SK-N-SH (cell line): ENCODE measurements around the gene WDR27. TPM values are rescaled to one million over a fixed set of nuclear protein-coding genes. Genes with fewer than 3 reads are reported as not detected.

Experiments used
- CTCF ChIA-PET: fragments of 300-600, 350-600 bp; formaldehyde crosslinking; extraction: SDS; loops from one replicate; lab custom pipeline; 2021; lab: Yijun Ruan, JAX
- POLR2A ChIA-PET: fragments of 350-600 bp; sonication (Branson Sonifier 250); formaldehyde crosslinking; extraction: SDS; loops from one replicate; lab custom pipeline; 2020; ENCODE audit warnings: antibody characterized with exemption, inconsistent platforms; lab: Yijun Ruan, JAX
- DNase-seq: peaks from one replicate; pipeline ENCODE4 v3.0.0; 2012
- H2AFZ ChIP-seq: fragments of 200-600 bp; sonication (generic); 2 replicates; pipeline ENCODE4 v1.8.1; 2016; ENCODE audit warnings: antibody characterized with exemption, mild to moderate bottlenecking, low read depth
- H3F3A ChIP-seq: fragments of 200-600 bp; sonication (generic); replicated peaks from 2 replicates; pipeline ENCODE3; 2016; ENCODE audit warnings: antibody characterized with exemption, mild to moderate bottlenecking; ENCODE audit not compliant: insufficient read depth
- H3K27ac ChIP-seq, 2 experiments: fragments of 200-500 bp in 1 of 2; fragments of 200-600 bp in 1 of 2; sonication (Bioruptor generic) in 1 of 2; sonication (generic), shearing (Covaris generic) in 1 of 2; 2 replicates each; pipeline versions ENCODE4 v1.5.1 to v1.6.1; 2014 to 2016; ENCODE audit warnings: low read depth in 2 of 2, inconsistent platforms in 1 of 2, low read length in 1 of 2, mild to moderate bottlenecking in 1 of 2, mixed read lengths in 1 of 2
- H3K27me3 ChIP-seq: fragments of 200-600 bp; sonication (generic), shearing (Covaris generic); 2 replicates; pipeline ENCODE4 v1.6.1; 2016; ENCODE audit warnings: mixed run types; ENCODE audit not compliant: insufficient read depth
- H3K36me3 ChIP-seq, 2 experiments: fragments of 200-500 bp in 1 of 2; fragments of 200-600 bp in 1 of 2; sonication (Bioruptor generic) in 1 of 2; sonication (generic) in 1 of 2; replicated peaks in 1 of 2; 2 replicates each; pipeline versions ENCODE3 to v1.5.1; 2014 to 2016; ENCODE audit warnings: low read length in 1 of 2, mild to moderate bottlenecking in 1 of 2; ENCODE audit not compliant: insufficient read depth in 2 of 2, control insufficient read depth in 1 of 2
- H3K4me1 ChIP-seq, 2 experiments: fragments of 200-500 bp in 1 of 2; fragments of 200-600 bp in 1 of 2; sonication (Bioruptor generic) in 1 of 2; sonication (generic), shearing (Covaris generic) in 1 of 2; 2 replicates each; pipeline versions ENCODE4 v1.5.1 to v1.6.1; 2014 to 2016; ENCODE audit warnings: low read depth in 1 of 2, low read length in 1 of 2, mixed run types in 1 of 2; ENCODE audit not compliant: insufficient read depth in 2 of 2, control insufficient read depth in 1 of 2
- H3K4me2 ChIP-seq: fragments of 200-600 bp; sonication (generic), shearing (Covaris generic); 2 replicates; pipeline ENCODE4 v1.6.1; 2017; ENCODE audit warnings: mixed run types
- H3K4me3 ChIP-seq, 2 experiments: fragments of 200-500 bp in 1 of 2; fragments of 200-600 bp in 1 of 2; sonication (Bioruptor generic) in 1 of 2; sonication (generic), shearing (Covaris generic) in 1 of 2; 2 replicates each; pipeline versions ENCODE4 v1.5.1 to v1.8.1; 2014 to 2016; ENCODE audit warnings: low read depth in 2 of 2, inconsistent platforms in 1 of 2, low read length in 1 of 2, mild to moderate bottlenecking in 1 of 2, mixed read lengths in 1 of 2, moderate library complexity in 1 of 2
- H3K79me2 ChIP-seq: fragments of 200-600 bp; sonication (generic); 2 replicates; pipeline ENCODE4 v1.8.1; 2017; ENCODE audit warnings: mild to moderate bottlenecking; ENCODE audit not compliant: insufficient read depth
- H3K9ac ChIP-seq: fragments of 200-600 bp; sonication (generic); 2 replicates; pipeline ENCODE4 v1.6.1; 2017; ENCODE audit warnings: mixed run types
- H3K9me2 ChIP-seq: fragments of 200-600 bp; sonication (generic); 2 replicates; pipeline ENCODE4 v1.6.1; 2017; ENCODE audit warnings: mixed run types
- H3K9me3 ChIP-seq: fragments of 200-600 bp; sonication (generic); 2 replicates; pipeline ENCODE4 v1.6.1; 2017; ENCODE audit warnings: mixed run types, mild to moderate bottlenecking, moderate library complexity
- H4K20me1 ChIP-seq: fragments of 200-600 bp; sonication (generic); 2 replicates; pipeline ENCODE4 v1.6.1; 2017; ENCODE audit warnings: mild to moderate bottlenecking, mixed run types; ENCODE audit not compliant: insufficient read depth
- CHD2 ChIP-seq: fragments of 150-350 bp; IDR thresholded peaks from 2 replicates; pipeline ENCODE4 v1.6.1; 2018; ENCODE audit warnings: low read length; ENCODE audit not compliant: partially characterized antibody
- ELF1 ChIP-seq: IDR thresholded peaks from 2 replicates; pipeline ENCODE4 v1.4.0; 2012
- EP300 ChIP-seq, 2 experiments: IDR thresholded peaks; 2 replicates each; pipeline versions ENCODE4 v1.4.0 to v1.6.1; 2012; ENCODE audit warnings: borderline replicate concordance in 1 of 2, low read depth in 1 of 2, low read length in 1 of 2
- FOSL2 ChIP-seq: IDR thresholded peaks from 2 replicates; pipeline ENCODE4 v1.4.0; 2012; ENCODE audit warnings: low read depth, mild to moderate bottlenecking, moderate library complexity, borderline replicate concordance
- FOXM1 ChIP-seq: IDR thresholded peaks from 2 replicates; pipeline ENCODE4 v1.4.0; 2012; ENCODE audit warnings: low read depth, mild to moderate bottlenecking
- GABPA ChIP-seq: IDR thresholded peaks from 2 replicates; pipeline ENCODE4 v1.4.0; 2012; ENCODE audit warnings: low read depth, mild to moderate bottlenecking
- IRF3 ChIP-seq: fragments of 150-350 bp; IDR thresholded peaks from 2 replicates; pipeline ENCODE4 v1.6.1; 2016; ENCODE audit warnings: mild to moderate bottlenecking, low read depth, low read length
- JUND ChIP-seq: IDR thresholded peaks from 2 replicates; pipeline ENCODE4 v1.4.0; 2012
- MXI1 ChIP-seq: IDR thresholded peaks from 2 replicates; pipeline ENCODE4 v1.6.1; 2012; ENCODE audit warnings: mild to moderate bottlenecking, low read depth, low read length, improper control_type of control experiment
- POLR2AphosphoS5 ChIP-seq: IDR thresholded peaks from 2 replicates; pipeline ENCODE4 v1.6.1; 2012; ENCODE audit warnings: low read depth, low read length
- RAD21 ChIP-seq: IDR thresholded peaks from 2 replicates; pipeline ENCODE4 v1.6.1; 2012; ENCODE audit warnings: mild to moderate bottlenecking, low read length
- RXRA ChIP-seq: IDR thresholded peaks from 2 replicates; pipeline ENCODE4 v1.4.0; 2012; ENCODE audit warnings: low read depth, mild to moderate bottlenecking, borderline replicate concordance
- SIN3A ChIP-seq: IDR thresholded peaks from 2 replicates; pipeline ENCODE4 v1.6.1; 2012; ENCODE audit warnings: low read depth, mild to moderate bottlenecking, low read length, moderate library complexity, borderline replicate concordance
- SMC3 ChIP-seq: IDR thresholded peaks from 2 replicates; pipeline ENCODE4 v1.6.1; 2012; ENCODE audit warnings: low read depth, low read length, improper control_type of control experiment
- TCF12 ChIP-seq: IDR thresholded peaks from 2 replicates; pipeline ENCODE4 v1.4.0; 2012
- YY1 ChIP-seq: IDR thresholded peaks from 2 replicates; pipeline ENCODE4 v1.4.0; 2012; ENCODE audit warnings: low read depth, mild to moderate bottlenecking
- ZBTB33 ChIP-seq: IDR thresholded peaks from 2 replicates; pipeline ENCODE4 v1.4.0; 2012; ENCODE audit warnings: low read depth, borderline replicate concordance
- WGBS: methylation state at CpG from one replicate; pipeline ENCODE4 v1.1.6; 2017; ENCODE audit warnings: low lambda C conversion rate; 5-methylcytosine and 5-hydroxymethylcytosine counted together
- polyA plus RNA-seq, 3 experiments: library from polyadenylated mRNA; depleted of rRNA; stranded (reverse); fragments of >200 nt; gene quantifications; 2 replicates each; pipeline ENCODE4 v1.2.3, GENCODE V29; 2012
- TF ChIP-seq, protein P1 (sequence below): IDR thresholded peaks from 2 replicates; pipeline ENCODE4; 2012

WDR27 gene
- polyA plus RNA-seq, 1 of the 3 experiments (the other 2 are of a cell fraction): 55.6 TPM

- H3K4me1 ChIP-seq: peaks cover 0 to 3% of the 10 kb centered on the region in 2 experiments; a peak in 1 of 4 replicates
- peaks cover 5% of the 10 kb centered on the region; the same call in 1 of the 2 replicates for H4K20me1 ChIP-seq
- H3K9me3 ChIP-seq: no peaks in the 10 kb centered on the region
- H3K36me3 ChIP-seq: peaks cover 69 to 73% of the 10 kb centered on the region in 2 experiments
- H3K4me3 ChIP-seq: no peak overlapping the region
- H3K27me3 ChIP-seq: no peaks in the 10 kb centered on the region
- peaks cover 5% of the 10 kb centered on the region for H3F3A ChIP-seq
- H3K27ac ChIP-seq: no peak overlapping the region
- no peaks in the 10 kb centered on the region for H3K9me2 ChIP-seq
- WGBS: 100% methylated on average over 1 of the region's 2 CpGs
- DNase-seq: no peak
- H3K4me2 ChIP-seq: no peak overlapping the region
- TF ChIP-seq RAD21 (no peak), JUND (peak; percentile 40; the same call in 1 of the 2 replicates), YY1 (no peak), TCF12 (peak; percentile 30; the same call in 1 of the 2 replicates), EP300 (IDR thresholded peaks at IDR 0.05; ENCODE audit: borderline replicate concordance in 1 of 2, low read depth in 1 of 2, low read length in 1 of 2) (no peak), SMC3 (no peak), RXRA (no peak), POLR2AphosphoS5 (no peak), FOSL2 (peak; percentile 62; the same call in 1 of the 2 replicates), IRF3 (no peak), GABPA (no peak), ZBTB33 (no peak)
- TF ChIP-seq, protein P1, sequence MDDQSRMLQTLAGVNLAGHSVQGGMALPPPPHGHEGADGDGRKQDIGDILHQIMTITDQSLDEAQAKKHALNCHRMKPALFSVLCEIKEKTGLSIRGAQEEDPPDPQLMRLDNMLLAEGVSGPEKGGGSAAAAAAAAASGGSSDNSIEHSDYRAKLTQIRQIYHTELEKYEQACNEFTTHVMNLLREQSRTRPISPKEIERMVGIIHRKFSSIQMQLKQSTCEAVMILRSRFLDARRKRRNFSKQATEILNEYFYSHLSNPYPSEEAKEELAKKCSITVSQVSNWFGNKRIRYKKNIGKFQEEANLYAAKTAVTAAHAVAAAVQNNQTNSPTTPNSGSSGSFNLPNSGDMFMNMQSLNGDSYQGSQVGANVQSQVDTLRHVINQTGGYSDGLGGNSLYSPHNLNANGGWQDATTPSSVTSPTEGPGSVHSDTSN: 0 out of 2 replicates have a peak, but pooled peaks have one; percentile 5
- H2AFZ ChIP-seq: no peak overlapping the region
- CTCF ChIA-PET: interaction anchor here (0.8 kb wide), 1 partner anchor 12 kb away, joined by 4 read pairs; the partner anchor contains the start of genes C6orf120 and WDR27
- peaks cover 28% of the 10 kb centered on the region for H3K79me2 ChIP-seq
- POLR2A ChIA-PET: no interaction called here
- H3K9ac ChIP-seq: no peak overlapping the region
Measured at GRCh38 chr6:169714178-169714577, 12.3 kb upstream of the WDR27 start.

- no peak for DNase-seq
- ChIA-PET CTCF (interaction anchor here (2.4 to 2.5 kb wide), 2 partner anchors 8 to 12 kb away, joined by 12 to 17 read pairs; no protein-coding TSS in a partner anchor), POLR2A (no interaction called here)
- Histone ChIP-seq H3K79me2 (peaks cover 7% of the 10 kb centered on the region; the same call in 1 of the 2 replicates), H3K9ac (no peak overlapping the region), H3K27ac (no peak overlapping the region), H3K4me2 (no peak overlapping the region), H3K9me3 (no peaks in the 10 kb centered on the region), H3K27me3 (no peaks in the 10 kb centered on the region), H3K4me3 (no peak overlapping the region), H3K4me1 (no peaks in the 10 kb centered on the region; a peak in 2 of 4 replicates), H3F3A (peaks cover 15% of the 10 kb centered on the region), H3K36me3 (peaks cover 75 to 83% of the 10 kb centered on the region in 2 experiments)
- WGBS: 53% methylated on average over 3 of the region's 3 CpGs
- no peak for TF ChIP-seq MXI1
- no peak for TF ChIP-seq SIN3A
- no peak for TF ChIP-seq ELF1
- no peak for TF ChIP-seq FOXM1
- no peak for TF ChIP-seq CHD2
- TF ChIP-seq, all 33 proteins: peak for 0
- H2AFZ ChIP-seq: no peak overlapping the region
- no peaks in the 10 kb centered on the region for H4K20me1 ChIP-seq
- no peaks in the 10 kb centered on the region for H3K9me2 ChIP-seq
Measured at GRCh38 chr6:169710009-169710408, 8.2 kb upstream of the WDR27 start.
